Right kidney (tissue), 1 donor: ENCODE measurements around the gene RNF213.
"Not testable (repeated sequence)": the region's sequence is repeated elsewhere in the genome, so short reads cannot be mapped to it uniquely, and the experiment has no call there.

Experiments
- DNase-seq: peaks from one replicate; pipeline ENCODE4 v3.0.0-alpha.2; 2016

The RNF213 gene

DNA sequence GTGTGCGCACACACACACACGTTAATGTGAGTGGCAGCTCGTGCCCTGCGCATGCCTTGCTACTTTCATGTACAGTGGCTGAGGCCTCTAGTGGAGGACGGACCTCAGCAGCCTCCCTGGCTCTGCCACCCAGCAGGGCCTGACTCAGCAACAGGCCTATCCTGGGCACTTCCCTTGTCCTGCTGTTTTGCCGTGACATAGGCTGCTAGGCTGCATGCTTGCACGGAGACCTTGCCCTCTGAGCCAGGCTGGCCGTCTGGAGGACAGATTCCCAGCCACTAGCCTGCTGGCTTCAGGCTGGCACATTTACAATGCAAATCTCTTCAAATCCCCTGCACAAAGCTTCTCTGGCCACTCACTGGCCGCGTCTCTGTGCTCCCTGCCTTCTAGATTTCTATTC lies 9.5 kb downstream of the RNF213 start:
- no peak for DNase-seq

GRCh38 chr17:80270836-80271235 lies 10.2 kb downstream of the RNF213 start:
- DNase-seq = no peak

- DNase-seq = no peak
These were observed 11.7 kb downstream of the RNF213 start for GRCh38 chr17:80272366-80272765.

GRCh38 chr17:80274331-80274730 lies 13.7 kb downstream of the RNF213 start:
- DNase-seq = no peak

DNA sequence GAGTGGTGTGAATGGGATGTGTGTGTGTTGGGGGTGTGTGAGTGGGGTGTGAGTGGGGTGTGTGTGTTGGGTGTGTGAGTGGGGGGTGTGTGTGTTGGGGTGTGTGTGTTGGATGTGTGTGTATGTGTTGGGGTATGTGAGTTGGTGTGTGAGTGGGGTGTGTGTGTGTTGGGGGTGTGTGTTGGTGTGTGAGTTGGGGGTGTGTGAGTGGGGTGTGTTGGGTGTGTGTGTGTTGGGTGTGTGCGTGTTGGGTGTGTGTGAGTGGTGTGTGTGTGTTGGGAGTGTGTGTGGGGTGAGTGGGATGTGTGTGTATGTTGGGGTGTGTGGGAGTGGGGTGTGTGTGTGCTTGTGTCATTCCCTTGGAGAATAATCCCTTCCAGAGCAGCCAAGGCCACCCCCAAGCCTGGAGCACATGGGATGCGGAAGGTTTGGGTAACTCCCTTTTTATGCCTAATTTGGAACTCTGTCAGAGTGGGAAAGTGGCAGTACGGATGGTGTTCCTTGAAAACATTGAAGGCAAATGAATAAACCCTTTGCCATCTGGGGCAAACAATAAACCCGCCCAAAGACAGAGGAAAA lies 14.3 kb downstream of the RNF213 start:
- no peak for DNase-seq

GRCh38 chr17:80275857-80276256 lies 15.2 kb downstream of the RNF213 start:
- DNase-seq = not testable (repeated sequence)

DNA sequence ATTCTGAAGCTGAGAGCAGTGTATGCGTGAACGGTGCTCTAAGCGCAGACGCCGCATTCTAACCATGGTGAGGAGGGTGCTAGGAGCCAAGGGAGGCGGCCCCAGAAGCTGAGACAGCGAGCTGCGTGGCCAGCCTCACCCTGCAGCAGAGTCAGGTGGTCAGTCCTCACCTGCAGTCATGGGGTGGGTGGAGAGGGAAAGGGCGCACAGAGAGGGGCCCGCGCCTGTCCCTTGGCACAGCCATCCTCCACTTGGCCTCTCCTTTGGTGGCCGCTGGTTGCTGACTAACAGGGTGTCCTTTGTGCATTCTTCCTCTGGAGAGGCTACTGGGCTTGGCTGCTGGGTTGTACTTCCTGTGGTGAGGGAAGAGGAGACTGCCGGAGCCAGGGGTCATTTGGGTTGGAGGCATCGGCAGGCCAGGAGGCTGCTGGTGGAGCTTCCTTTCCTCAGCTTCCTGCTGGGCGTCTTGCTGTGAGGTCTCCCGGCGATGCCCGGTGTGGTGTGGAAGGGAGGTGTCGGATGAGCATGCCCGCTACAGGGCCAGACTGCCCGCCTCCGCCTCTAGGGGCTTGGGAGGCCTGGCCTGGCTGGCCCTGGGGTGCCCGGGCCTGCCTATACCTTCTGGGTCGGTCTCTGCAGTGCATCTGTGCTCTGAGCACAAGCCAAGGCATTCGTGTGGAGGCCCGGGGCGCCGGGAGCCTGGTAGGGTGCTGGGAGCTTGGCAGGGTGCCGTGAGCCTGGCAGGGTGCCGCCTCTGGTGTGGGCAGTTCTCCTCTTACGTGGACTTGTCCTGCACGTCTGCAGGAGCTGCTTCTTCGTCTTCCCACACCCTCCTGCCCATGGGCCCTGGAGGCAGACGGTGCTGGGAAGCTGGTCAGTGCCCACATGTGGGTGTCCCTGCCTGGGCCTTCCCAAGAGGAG lies 17.4 kb downstream of the RNF213 start:
- DNase-seq = no peak

DNA sequence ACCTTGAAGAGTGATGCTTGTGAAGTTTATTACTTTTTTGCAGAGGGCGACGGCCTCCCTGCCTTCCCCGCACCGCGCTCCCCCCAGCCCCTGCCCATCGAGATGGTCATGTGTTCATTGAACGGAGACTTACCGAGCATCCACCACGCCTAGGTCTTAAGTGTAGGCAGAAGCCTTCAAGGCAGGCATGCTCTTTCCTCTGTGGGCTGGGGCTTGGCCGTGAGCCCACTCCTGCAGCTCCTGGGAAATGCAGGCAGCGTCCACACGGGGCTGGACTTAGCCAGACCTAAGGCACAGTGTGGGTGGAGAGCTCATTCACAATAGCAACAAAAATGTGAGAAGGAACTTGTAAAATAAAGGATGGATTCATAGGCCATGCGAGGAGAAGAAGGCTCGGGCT lies 19.2 kb downstream of the RNF213 start:
- no peak for DNase-seq

GRCh38 chr17:80281516-80281915 lies 20.9 kb downstream of the RNF213 start:
- DNase-seq = no peak

DNA sequence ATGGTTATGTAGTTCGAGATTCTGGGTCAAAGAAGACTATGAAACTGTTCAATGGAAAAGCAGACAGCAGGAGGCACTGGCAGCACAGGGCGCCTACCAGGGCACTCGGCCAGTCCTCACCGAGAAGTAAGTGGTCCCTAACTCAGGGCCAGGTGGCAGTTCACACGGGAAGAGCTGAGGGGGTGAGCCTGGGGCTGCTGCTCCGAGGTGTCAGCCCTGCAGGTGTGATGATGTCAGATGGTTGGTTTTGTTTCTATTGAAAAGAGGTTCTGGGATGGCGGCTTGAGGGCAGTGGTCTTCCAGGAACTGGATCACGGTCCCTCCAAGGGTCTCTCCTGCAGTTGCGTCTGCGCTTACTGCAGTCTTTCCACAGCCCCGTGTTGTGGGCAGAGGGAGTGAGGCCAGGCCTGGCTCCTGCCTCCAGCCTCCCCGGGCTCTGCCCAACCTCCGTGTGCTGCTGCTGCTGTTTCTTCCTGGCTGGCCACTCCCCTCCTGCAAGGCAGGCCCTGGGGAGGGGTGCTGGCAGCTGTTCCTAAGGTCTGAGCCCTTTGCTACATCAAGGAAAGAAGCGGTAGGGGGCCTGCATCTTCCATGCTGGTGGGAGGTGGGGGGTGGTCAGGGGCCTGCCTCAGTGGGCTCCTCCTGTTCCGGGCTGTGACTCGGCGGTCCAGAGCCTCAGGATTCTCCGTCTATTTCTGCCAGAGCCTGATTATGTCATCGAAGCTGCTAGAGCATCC lies 22.6 kb downstream of the RNF213 start:
- no peak for DNase-seq

DNA sequence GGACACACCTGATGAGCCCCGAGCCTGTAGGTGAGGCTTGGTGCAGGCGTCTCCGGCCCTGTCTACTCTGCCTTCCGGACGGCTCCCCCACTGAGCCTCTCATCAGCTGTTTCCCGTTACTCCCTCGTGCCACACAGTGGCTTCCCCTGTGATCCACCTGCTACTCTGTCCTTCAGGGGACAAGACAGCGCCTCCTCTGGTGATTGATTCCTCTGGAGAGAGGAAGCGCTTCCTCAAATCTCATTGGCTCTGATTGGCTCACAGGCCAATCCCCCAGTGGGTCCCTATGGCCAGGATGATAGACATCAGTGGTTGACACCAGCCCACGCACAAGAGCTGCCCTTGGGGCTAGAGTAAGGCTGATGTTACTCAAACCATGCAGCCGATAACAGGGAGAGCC lies 24.0 kb downstream of the RNF213 start:
- no peak for DNase-seq

- no peak for DNase-seq
These were observed 24.7 kb downstream of the RNF213 start for GRCh38 chr17:80285237-80285920.

GRCh38 chr17:80286638-80286960 lies 25.9 kb downstream of the RNF213 start:
- no peak for DNase-seq

DNA sequence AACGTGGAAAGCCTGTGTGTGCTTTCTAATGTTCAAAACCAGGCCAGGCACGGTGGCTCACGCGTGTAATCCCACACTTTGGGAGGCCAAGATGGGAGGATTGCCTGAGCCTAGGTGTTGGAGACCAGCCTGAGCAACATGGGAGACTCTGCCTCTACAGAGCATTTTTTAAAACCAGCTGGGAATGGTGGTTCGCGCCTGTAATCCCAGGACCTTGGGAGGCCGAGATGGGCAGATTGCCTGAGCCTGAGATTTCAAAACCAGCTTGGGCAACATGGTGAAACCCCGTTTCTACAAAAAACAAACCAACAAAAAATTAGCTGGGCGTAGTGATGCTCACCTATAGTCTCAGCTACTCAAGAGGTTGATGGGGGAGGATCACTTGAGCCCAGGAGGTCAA lies 26.4 kb downstream of the RNF213 start:
- no peak for DNase-seq

DNA sequence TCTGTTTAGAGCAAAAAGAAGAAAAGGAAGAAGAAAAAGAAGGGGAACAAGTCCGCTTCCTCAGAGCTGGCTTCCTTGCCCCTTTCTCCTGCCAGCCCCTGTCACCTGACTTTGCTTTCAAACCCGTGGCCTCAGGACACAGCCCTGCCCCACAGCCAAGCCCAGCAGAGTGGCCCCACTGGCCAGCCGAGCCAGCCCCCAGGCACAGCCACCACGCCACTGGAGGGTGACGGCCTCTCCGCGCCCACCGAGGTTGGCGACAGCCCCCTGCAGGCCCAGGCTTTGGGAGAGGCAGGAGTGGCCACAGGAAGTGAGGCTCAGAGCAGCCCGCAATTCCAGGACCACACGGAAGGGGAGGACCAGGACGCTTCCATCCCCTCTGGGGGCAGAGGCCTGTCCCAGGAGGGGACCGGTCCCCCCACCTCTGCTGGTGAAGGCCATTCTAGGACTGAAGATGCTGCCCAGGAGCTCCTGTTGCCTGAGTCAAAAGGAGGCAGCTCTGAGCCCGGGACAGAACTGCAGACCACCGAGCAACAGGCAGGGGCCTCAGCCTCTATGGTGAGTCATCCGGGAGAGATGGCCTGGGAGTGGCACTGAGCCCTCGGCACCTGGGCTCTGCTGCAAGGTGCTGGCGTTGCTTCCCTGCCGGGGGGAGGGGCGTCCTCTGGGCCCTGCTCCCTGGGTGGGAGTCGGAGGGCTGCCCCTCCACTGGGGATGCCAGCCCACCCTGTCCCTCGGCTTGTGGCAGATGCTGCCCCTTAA lies 27.3 kb downstream of the RNF213 start:
- DNase-seq = no peak

GRCh38 chr17:80289616-80290015 lies 29.0 kb downstream of the RNF213 start:
- no peak for DNase-seq

DNA sequence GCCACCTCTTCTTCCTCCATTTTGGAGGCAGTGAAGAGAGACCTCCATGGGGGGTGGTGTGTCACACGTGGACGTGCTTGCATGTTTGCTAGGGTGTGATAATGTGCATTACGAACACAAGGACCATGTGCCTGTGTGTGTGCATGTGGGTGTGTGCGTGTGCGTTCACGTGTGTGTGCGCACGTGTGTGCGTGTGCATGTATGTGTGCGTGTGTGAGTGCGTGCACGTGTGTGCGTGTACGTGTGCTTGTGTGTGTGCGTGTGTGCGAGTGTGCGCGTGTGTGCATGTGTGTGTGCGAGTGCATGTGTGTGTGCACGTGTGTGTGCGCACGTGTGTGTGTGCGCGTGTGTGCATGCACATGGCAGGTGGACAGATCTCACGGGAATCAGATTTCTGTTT lies 29.5 kb downstream of the RNF213 start:
- DNase-seq = no peak

GRCh38 chr17:80291260-80291659 lies 30.6 kb downstream of the RNF213 start:
- no peak for DNase-seq

DNA sequence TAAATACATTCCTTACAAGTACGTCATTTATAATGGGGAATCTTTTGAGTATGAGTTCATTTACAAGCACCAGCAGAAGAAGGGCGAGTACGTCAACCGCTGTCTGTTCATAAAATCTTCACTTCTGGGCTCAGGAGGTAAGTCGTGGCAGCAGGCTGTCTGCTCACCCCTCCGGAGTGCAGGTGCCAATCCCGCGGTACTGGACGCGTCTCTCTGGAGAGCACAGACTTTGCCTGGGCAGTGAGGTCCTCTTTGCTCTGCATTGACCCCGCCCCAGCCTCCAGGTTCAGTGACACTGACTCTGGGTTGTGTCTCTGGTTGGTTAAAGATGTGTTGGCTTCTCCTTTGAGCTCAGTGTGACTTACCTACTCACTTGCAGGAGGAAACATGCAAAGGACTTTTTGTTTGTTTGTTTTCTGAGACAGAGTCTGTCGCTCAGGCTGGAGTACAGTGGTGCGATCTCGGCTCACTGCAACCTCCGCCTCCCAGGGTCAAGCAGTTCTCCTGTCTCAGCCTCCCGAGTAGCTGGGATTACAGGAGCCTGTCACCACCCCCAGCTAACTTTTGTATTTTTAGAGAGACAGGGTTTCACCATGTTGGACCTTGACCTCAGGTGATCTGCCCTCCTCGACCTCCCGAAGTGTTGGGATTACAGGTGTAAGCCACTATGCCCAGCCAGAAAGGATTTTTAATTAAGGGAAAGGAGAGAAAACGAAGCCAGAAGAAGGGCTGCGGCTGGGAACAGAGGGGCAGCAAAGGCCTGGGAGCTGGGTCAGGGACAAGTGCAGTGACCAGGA lies 31.2 kb downstream of the RNF213 start:
- DNase-seq = no peak

DNA sequence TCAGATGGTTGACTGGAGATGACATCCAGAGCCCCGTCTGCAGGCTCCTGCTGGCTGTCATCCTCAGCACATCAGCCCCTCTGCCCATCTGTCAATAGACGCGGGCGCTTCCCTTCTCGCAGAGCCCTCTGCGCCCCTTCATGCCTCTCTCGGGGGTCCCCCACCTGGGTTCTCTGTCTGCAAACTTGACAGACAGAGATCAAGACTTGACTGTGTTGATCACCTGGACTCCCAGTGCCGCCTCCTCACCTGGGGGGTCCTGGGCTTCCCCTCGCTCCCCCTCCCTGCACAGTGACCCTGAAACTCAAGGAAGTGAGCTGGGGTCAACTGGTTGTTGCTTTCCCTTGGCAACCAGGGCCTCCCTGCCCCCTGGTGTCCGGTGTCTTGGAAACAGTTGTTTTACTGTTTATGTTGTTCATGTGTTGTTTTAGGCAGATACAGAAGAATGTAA lies 31.9 kb downstream of the RNF213 start:
- DNase-seq = peak; percentile 28

DNA sequence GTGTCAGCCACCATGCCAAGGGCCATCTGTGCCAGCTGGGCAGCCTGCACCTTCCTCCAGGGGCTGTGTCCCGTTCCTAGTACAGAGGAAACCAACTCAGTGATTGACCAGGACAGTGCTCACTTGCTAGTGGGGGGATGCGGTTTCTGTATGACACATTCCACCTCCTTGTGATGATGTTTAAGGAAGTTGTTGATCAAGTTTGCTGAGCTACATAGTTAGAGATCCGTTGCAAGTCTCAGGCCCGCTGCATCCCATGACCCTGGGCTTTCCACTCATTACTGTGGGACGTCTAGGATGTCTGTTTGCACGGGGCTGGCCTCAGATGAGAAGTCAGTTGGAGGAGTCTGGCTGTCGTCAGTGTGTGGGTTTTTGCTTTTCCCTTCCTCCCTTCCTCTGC lies 33.6 kb downstream of the RNF213 start:
- DNase-seq = no peak
